ENCODE data around the gene FOXE1.

- TF ChIP-seq ZNF451 (CRISPR knock-in tag; IDR thresholded peaks at IDR 0.05) (no peak), MLX (CRISPR knock-in tag; IDR thresholded peaks at IDR 0.05) (no peak), ZNF883 (CRISPR knock-in tag; IDR thresholded peaks at IDR 0.05; ENCODE audit: not compliant biosample characterization) (no peak), ADNP (CRISPR knock-in tag; IDR thresholded peaks at IDR 0.05) (no peak), CTCF (CRISPR knock-in tag; IDR thresholded peaks at IDR 0.05) (no peak), IRF9 (CRISPR knock-in tag; IDR thresholded peaks at IDR 0.05; ENCODE audit: borderline replicate concordance) (no peak), ZHX1 (CRISPR knock-in tag; IDR thresholded peaks at IDR 0.05; ENCODE audit: low read depth) (no peak), FOXP4 (CRISPR knock-in tag; IDR thresholded peaks at IDR 0.05) (no peak), PHF5A (CRISPR knock-in tag; IDR thresholded peaks at IDR 0.05; ENCODE audit: low read depth, unreplicated experiment) (no peak), FOXK1 (CRISPR knock-in tag; IDR thresholded peaks at IDR 0.05; ENCODE audit: borderline replicate concordance, low read depth) (no peak), ZNF580 (CRISPR knock-in tag; IDR thresholded peaks at IDR 0.05; ENCODE audit: borderline replicate concordance, low read depth) (no peak), ATF3 (CRISPR knock-in tag; IDR thresholded peaks at IDR 0.05) (no peak), MZF1 (CRISPR knock-in tag; IDR thresholded peaks at IDR 0.05; ENCODE audit: borderline replicate concordance) (no peak)
Observed at GRCh38 chr9:97812247-97812543, 40.8 kb upstream of the FOXE1 start.
